HepG2 (cell line): ENCODE measurements around the gene USP7. TPM values are rescaled to one million over a fixed set of nuclear protein-coding genes. Genes with fewer than 3 reads are reported as not detected.

Source experiments
- BRCA1 ChIP-seq: sonication (generic); formaldehyde crosslinking; IDR thresholded peaks from 2 replicates; pipeline ENCODE4 v1.4.0; 2020; ENCODE audit warnings: missing genetic modification reagents
- FOXO1 ChIP-seq: sonication (generic); formaldehyde crosslinking; IDR thresholded peaks from 2 replicates; pipeline ENCODE4 v1.4.0; 2020; ENCODE audit warnings: missing genetic modification reagents
- KDM2A ChIP-seq: sonication (generic); formaldehyde crosslinking; IDR thresholded peaks from 2 replicates; pipeline ENCODE4 v1.4.0; 2020; ENCODE audit warnings: low read depth, missing genetic modification reagents, borderline replicate concordance
- MAZ ChIP-seq, 2 experiments: sonication (generic) in 1 of 2; formaldehyde crosslinking in 1 of 2; IDR thresholded peaks; 2 replicates each; pipeline versions ENCODE4 v1.5.0 to v1.6.1; 2012 to 2020; ENCODE audit warnings: low read depth in 2 of 2, mild to moderate bottlenecking in 2 of 2, borderline replicate concordance in 1 of 2, improper control_type of control experiment in 1 of 2, low read length in 1 of 2, missing genetic modification reagents in 1 of 2, moderate library complexity in 1 of 2
- MEIS1 ChIP-seq: sonication (generic); formaldehyde crosslinking; IDR thresholded peaks from 2 replicates; pipeline ENCODE4 v1.9.0; 2021; ENCODE audit warnings: mild to moderate bottlenecking, missing genetic modification reagents, moderate library complexity, borderline replicate concordance
- NR1H2 ChIP-seq: sonication (generic); formaldehyde crosslinking; IDR thresholded peaks from 2 replicates; pipeline ENCODE4 v1.8.1; 2022; ENCODE audit warnings: low read depth, missing genetic modification reagents, borderline replicate concordance
- REXO4 ChIP-seq: sonication (generic); formaldehyde crosslinking; IDR thresholded peaks from 2 replicates; pipeline ENCODE4 v1.8.0; 2022; ENCODE audit warnings: missing genetic modification reagents, mild to moderate bottlenecking, borderline replicate concordance
- ZFP36 ChIP-seq: fragments of 150-350 bp; IDR thresholded peaks from 2 replicates; pipeline ENCODE4 v1.6.1; 2018; ENCODE audit warnings: borderline replicate concordance, low read length, low read depth; ENCODE audit not compliant: partially characterized antibody
- ZFP41 ChIP-seq: sonication (generic); formaldehyde crosslinking; IDR thresholded peaks from 2 replicates; pipeline ENCODE4 v1.4.0; 2020; ENCODE audit warnings: mild to moderate bottlenecking, missing genetic modification reagents, borderline replicate concordance
- ZNF335 ChIP-seq: sonication (generic); formaldehyde crosslinking; IDR thresholded peaks from 2 replicates; pipeline ENCODE4 v1.4.0; 2020; ENCODE audit warnings: missing genetic modification reagents
- ZNF598 ChIP-seq: sonication (generic); formaldehyde crosslinking; IDR thresholded peaks from 2 replicates; pipeline ENCODE4 v1.5.1; 2020; ENCODE audit warnings: mild to moderate bottlenecking, missing genetic modification reagents, borderline replicate concordance
- ZNF720 ChIP-seq: sonication (generic); formaldehyde crosslinking; IDR thresholded peaks from 2 replicates; pipeline ENCODE4 v1.4.0; 2020; ENCODE audit warnings: missing genetic modification reagents
- polyA plus RNA-seq, 8 experiments: library from polyadenylated mRNA; depleted of rRNA in 3 of 8; stranded (reverse) in 7 of 8; unstranded in 1 of 8; fragments of >200 nt; fragmentation: Illumina TruSeq in 4 of 8; extraction: Trizol in 4 of 8; gene quantifications; 2 replicates each; pipeline versions ENCODE4 v1.2.1 to v1.2.3, GENCODE V29; 2011 to 2016; ENCODE audit warnings: low read depth in 4 of 8, missing spikeins in 1 of 8, mixed read lengths in 1 of 8; ENCODE audit not compliant: insufficient read depth in 1 of 8
- total RNA-seq, 5 experiments: library from RNA; depleted of rRNA; stranded (reverse); fragments of >200 nt; fragmentation: Illumina TruSeq; extraction: Trizol; gene quantifications; 2 replicates each; pipeline ENCODE4 v1.2.3, GENCODE V29; 2016; ENCODE audit warnings: low read depth in 1 of 5
- TF ChIP-seq, protein P1 (sequence below): sonication (generic); formaldehyde crosslinking; IDR thresholded peaks from 2 replicates; pipeline ENCODE4 v1.4.0; 2020; ENCODE audit warnings: missing genetic modification reagents
- TF ChIP-seq, protein P2 (sequence below): fragments of 450-650 bp; IDR thresholded peaks from 2 replicates; pipeline ENCODE4 v1.6.1; 2017; ENCODE audit warnings: mild to moderate bottlenecking
- TF ChIP-seq, protein P3 (sequence below): sonication (generic); formaldehyde crosslinking; IDR thresholded peaks from 2 replicates; pipeline ENCODE4 v1.5.0; 2020; ENCODE audit warnings: mild to moderate bottlenecking, missing genetic modification reagents

Gene USP7
- total and polyA plus RNA-seq, 2 of the 13 experiments (the other 11 are each of a cell fraction or from before 2014, with no cell fraction given): 52.5 to 173 TPM

DNA sequence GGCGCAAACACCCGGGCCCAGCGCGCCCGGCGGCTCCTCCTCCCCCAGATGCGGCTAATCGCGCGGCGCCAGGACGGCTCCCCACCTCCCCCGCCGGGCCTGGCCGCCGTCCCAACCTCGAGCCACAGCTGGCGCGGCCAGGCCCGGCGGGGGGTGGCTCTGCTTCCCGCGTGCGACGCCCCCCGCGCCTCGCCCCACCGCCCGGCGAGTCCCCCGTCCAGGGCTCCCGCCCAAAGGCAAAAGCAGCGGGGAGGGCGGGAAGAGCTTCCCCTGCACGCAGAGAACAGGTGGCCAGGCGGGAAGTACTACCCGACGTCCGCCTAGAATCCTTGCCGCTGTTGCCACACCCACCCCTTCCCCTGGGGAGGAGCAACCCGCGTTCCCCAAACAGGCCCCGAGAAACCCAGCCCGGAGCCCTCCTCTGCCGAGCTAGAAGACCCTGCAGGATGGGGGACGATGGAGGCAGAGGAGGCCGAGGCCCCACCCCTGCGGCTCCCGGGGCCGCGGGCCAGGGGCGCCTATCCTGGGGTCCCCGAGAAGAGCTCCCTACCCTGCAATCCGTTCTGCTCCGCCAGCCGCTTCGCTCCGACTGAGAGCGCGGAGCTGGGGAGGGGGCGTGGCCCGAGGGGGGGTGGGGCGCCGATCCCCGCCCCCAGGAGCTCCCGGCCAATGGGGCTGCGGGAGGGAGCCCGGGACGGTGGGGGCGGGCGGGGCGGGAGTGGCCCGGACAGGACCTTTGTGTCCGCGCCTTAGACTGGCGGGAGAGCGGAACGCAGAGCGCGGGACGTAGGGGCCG is 95.1 kb downstream of the USP7 start, which contains the start of gene CARHSP1 (continued):
- TF ChIP-seq ZFP36: no peak
- TF ChIP-seq, protein P1, sequence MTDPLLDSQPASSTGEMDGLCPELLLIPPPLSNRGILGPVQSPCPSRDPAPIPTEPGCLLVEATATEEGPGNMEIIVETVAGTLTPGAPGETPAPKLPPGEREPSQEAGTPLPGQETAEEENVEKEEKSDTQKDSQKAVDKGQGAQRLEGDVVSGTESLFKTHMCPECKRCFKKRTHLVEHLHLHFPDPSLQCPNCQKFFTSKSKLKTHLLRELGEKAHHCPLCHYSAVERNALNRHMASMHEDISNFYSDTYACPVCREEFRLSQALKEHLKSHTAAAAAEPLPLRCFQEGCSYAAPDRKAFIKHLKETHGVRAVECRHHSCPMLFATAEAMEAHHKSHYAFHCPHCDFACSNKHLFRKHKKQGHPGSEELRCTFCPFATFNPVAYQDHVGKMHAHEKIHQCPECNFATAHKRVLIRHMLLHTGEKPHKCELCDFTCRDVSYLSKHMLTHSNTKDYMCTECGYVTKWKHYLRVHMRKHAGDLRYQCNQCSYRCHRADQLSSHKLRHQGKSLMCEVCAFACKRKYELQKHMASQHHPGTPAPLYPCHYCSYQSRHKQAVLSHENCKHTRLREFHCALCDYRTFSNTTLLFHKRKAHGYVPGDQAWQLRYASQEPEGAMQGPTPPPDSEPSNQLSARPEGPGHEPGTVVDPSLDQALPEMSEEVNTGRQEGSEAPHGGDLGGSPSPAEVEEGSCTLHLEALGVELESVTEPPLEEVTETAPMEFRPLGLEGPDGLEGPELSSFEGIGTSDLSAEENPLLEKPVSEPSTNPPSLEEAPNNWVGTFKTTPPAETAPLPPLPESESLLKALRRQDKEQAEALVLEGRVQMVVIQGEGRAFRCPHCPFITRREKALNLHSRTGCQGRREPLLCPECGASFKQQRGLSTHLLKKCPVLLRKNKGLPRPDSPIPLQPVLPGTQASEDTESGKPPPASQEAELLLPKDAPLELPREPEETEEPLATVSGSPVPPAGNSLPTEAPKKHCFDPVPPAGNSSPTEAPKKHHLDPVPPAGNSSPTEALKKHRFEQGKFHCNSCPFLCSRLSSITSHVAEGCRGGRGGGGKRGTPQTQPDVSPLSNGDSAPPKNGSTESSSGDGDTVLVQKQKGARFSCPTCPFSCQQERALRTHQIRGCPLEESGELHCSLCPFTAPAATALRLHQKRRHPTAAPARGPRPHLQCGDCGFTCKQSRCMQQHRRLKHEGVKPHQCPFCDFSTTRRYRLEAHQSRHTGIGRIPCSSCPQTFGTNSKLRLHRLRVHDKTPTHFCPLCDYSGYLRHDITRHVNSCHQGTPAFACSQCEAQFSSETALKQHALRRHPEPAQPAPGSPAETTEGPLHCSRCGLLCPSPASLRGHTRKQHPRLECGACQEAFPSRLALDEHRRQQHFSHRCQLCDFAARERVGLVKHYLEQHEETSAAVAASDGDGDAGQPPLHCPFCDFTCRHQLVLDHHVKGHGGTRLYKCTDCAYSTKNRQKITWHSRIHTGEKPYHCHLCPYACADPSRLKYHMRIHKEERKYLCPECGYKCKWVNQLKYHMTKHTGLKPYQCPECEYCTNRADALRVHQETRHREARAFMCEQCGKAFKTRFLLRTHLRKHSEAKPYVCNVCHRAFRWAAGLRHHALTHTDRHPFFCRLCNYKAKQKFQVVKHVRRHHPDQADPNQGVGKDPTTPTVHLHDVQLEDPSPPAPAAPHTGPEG (CRISPR knock-in tag): peak; percentile 55; the same call in 1 of the 2 replicates
- TF ChIP-seq, protein P2, sequence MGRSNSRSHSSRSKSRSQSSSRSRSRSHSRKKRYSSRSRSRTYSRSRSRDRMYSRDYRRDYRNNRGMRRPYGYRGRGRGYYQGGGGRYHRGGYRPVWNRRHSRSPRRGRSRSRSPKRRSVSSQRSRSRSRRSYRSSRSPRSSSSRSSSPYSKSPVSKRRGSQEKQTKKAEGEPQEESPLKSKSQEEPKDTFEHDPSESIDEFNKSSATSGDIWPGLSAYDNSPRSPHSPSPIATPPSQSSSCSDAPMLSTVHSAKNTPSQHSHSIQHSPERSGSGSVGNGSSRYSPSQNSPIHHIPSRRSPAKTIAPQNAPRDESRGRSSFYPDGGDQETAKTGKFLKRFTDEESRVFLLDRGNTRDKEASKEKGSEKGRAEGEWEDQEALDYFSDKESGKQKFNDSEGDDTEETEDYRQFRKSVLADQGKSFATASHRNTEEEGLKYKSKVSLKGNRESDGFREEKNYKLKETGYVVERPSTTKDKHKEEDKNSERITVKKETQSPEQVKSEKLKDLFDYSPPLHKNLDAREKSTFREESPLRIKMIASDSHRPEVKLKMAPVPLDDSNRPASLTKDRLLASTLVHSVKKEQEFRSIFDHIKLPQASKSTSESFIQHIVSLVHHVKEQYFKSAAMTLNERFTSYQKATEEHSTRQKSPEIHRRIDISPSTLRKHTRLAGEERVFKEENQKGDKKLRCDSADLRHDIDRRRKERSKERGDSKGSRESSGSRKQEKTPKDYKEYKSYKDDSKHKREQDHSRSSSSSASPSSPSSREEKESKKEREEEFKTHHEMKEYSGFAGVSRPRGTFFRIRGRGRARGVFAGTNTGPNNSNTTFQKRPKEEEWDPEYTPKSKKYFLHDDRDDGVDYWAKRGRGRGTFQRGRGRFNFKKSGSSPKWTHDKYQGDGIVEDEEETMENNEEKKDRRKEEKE: no peak
- TF ChIP-seq KDM2A (CRISPR knock-in tag): peak; percentile 70
- no peak for TF ChIP-seq BRCA1 (CRISPR knock-in tag)
- no peak; the same call in 1 of the 2 replicates for TF ChIP-seq ZFP41 (CRISPR knock-in tag)
- TF ChIP-seq NR1H2 (CRISPR knock-in tag): no peak; the same call in 1 of the 2 replicates
- no peak for TF ChIP-seq MEIS1 (CRISPR knock-in tag)
- TF ChIP-seq, protein P3, sequence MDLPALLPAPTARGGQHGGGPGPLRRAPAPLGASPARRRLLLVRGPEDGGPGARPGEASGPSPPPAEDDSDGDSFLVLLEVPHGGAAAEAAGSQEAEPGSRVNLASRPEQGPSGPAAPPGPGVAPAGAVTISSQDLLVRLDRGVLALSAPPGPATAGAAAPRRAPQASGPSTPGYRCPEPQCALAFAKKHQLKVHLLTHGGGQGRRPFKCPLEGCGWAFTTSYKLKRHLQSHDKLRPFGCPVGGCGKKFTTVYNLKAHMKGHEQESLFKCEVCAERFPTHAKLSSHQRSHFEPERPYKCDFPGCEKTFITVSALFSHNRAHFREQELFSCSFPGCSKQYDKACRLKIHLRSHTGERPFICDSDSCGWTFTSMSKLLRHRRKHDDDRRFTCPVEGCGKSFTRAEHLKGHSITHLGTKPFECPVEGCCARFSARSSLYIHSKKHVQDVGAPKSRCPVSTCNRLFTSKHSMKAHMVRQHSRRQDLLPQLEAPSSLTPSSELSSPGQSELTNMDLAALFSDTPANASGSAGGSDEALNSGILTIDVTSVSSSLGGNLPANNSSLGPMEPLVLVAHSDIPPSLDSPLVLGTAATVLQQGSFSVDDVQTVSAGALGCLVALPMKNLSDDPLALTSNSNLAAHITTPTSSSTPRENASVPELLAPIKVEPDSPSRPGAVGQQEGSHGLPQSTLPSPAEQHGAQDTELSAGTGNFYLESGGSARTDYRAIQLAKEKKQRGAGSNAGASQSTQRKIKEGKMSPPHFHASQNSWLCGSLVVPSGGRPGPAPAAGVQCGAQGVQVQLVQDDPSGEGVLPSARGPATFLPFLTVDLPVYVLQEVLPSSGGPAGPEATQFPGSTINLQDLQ (CRISPR knock-in tag): peak; percentile 31; the same call in 1 of the 2 replicates
- no peak for TF ChIP-seq FOXO1
- peak; percentile 93 for TF ChIP-seq MAZ (IDR thresholded peaks at IDR 0.05; ENCODE audit: borderline replicate concordance, low read depth, low read length)
- TF ChIP-seq MAZ (CRISPR knock-in tag; IDR thresholded peaks at IDR 0.05; ENCODE audit: low read depth): peak; percentile 82
- TF ChIP-seq ZNF720 (CRISPR knock-in tag): no peak; the same call in 1 of the 2 replicates
- TF ChIP-seq REXO4: no peak
- no peak for TF ChIP-seq ZNF598 (CRISPR knock-in tag)
- 0 out of 2 replicates have a peak, but pooled peaks have one; percentile 7 for TF ChIP-seq ZNF335 (CRISPR knock-in tag)
